Transverse colon (tissue), 4 donors: ENCODE measurements around the gene INO80B. TPM values are rescaled to one million over a fixed set of nuclear protein-coding genes. Genes with fewer than 3 reads are reported as not detected.
A peak's percentile ranks its signal among the peaks of the same experiment; 100 is the strongest.

Source experiments
- DNase-seq: peaks from one replicate; pipeline ENCODE4 v3.0.0-alpha.2; 2019
- H3K27ac ChIP-seq, 4 donors: fragments of 200-600 bp; sonication (generic); 2 replicates each; pipeline ENCODE4 v1.5.1; 2016 to 2018; ENCODE audit warnings: inconsistent platforms in 4 of 4
- H3K27me3 ChIP-seq: fragments of 200-600 bp; sonication (generic); 2 replicates; pipeline ENCODE4 v1.5.1; 2017; ENCODE audit warnings: inconsistent platforms
- H3K36me3 ChIP-seq, 4 donors: fragments of 200-600 bp; sonication (generic); 2 replicates each; pipeline ENCODE4 v1.5.1; 2017 to 2019; ENCODE audit warnings: inconsistent platforms in 4 of 4
- H3K4me1 ChIP-seq, 4 donors: fragments of 200-600 bp; sonication (generic); 2 replicates each; pipeline ENCODE4 v1.5.1; 2017 to 2020; ENCODE audit warnings: inconsistent platforms in 4 of 4
- H3K4me3 ChIP-seq, 4 donors: fragments of 200-600 bp; sonication (generic); 1 replicate in 1 of 4; 2 replicates in 3 of 4; pipeline versions ENCODE4 v1.5.1 to v1.6.1; 2017 to 2019; ENCODE audit warnings: inconsistent platforms in 4 of 4
- H3K9me3 ChIP-seq, 2 donors: fragments of 200-600 bp; sonication (generic); 2 replicates each; pipeline ENCODE4 v1.5.1; 2017 to 2019; ENCODE audit warnings: inconsistent platforms in 2 of 2
- CTCF ChIP-seq, 5 experiments: fragments of 200-600 bp in 3 of 5; fragments of 450-650 bp in 2 of 5; sonication (generic) in 3 of 5; IDR thresholded peaks; 1 replicate in 2 of 5; 2 replicates in 3 of 5; pipeline ENCODE4 v1.5.1; 2016 to 2017; ENCODE audit warnings: antibody characterized with exemption in 5 of 5, inconsistent platforms in 3 of 5, mild to moderate bottlenecking in 2 of 5, moderate library complexity in 1 of 5
- EP300 ChIP-seq: sonication (generic); formaldehyde crosslinking; IDR thresholded peaks from one replicate; pipeline ENCODE4 v1.6.1; 2017; ENCODE audit warnings: antibody characterized with exemption, low read depth
- POLR2A ChIP-seq: fragments of 450-650 bp; IDR thresholded peaks from one replicate; pipeline ENCODE4 v1.6.1; 2016; ENCODE audit warnings: antibody characterized with exemption, mild to moderate bottlenecking, moderate library complexity
- POLR2AphosphoS5 ChIP-seq, 3 donors: sonication (generic); formaldehyde crosslinking; IDR thresholded peaks; one replicate each; pipeline ENCODE4 v1.6.1; 2016; ENCODE audit warnings: antibody characterized with exemption in 3 of 3
- WGBS, 2 donors: methylation state at CpG; one replicate each; pipeline ENCODE4 v1.1.5; 2018; ENCODE audit warnings: low coverage in 1 of 2; 5-methylcytosine and 5-hydroxymethylcytosine counted together
- in situ Hi-C, 4 donors: fragments of 200-750 bp; cut with MboI; loops; one replicate each; pipeline versions ENCODE4 v1.15.0 to v1.15.1; 2017; ENCODE audit warnings: low sequenced_read_pairs in 3 of 4, low pct_ligation_motif_present in 1 of 4, low pct_unique_long_range_greater_than_20kb in 1 of 4
- intact Hi-C: fragments of 100-400 bp; cut with DNase I; formaldehyde crosslinking; loops from one replicate; pipeline ENCODE4 v1.15.1; 2023; ENCODE audit warnings: low total_unique reads
- total RNA-seq, 4 donors: library from RNA; depleted of rRNA; stranded (reverse); fragments of >200 nt; gene quantifications; one replicate each; pipeline ENCODE4 v1.1.0, GENCODE V29; 2016

The INO80B gene
- total RNA-seq, 4 donors from 2014 or later: 12.9 to 53.9 (median 34.5) TPM

DNA sequence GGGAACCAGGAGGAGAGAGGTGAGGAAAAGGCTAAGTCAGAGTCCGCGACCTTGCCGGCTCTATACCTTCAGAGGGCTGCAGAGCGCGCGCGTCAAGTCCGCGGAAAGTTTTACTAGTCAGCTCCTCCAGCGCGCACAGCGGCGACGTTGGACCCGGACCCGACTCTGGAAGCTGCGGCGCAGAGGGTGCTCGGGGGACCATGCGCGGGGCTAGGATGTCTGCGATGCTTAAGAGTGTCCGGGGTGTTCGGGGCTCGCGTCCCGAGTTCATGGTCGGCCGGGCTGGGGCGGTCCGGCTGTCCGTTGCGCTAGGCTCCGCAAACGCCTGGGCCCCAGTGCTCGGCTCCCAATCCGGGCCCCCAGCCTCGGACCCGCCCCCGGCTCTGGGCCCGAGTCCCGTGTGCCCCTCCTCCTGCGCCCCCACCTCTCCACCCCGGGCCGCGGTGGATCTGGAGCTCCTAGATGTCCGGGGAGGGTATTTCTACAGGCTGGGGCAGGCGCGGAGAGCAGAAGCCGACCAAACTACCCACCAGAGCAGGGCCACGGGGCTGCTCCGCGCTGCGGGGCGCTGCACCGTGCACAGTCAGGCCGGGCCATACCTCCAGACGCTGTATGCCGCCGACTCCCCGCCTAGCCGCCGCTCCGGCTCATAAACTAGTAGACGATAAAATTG is 44.5 kb downstream of the INO80B start, which contains the start of gene LBX2:
Gene LBX2, minus strand, starts transcription at position 337 of the 673 bp plus-strand sequence. Its CDS starts 66 bp downstream, at position 271.
- TF ChIP-seq POLR2A (no peak), CTCF (IDR thresholded peaks at IDR 0.05) (no peak), POLR2AphosphoS5 (IDR thresholded peaks at IDR 0.05) (no peak), EP300 (no peak)
- in situ Hi-C loops (loop anchor here in 2 of 4 donors (25.0 kb wide), 1 partner anchor 88 kb away; no protein-coding TSS in a partner anchor), intact Hi-C loops (no loop called here)
- peaks cover 19 to 50% (median 41%) of the 10 kb centered on the region in 4 donors for H3K4me1 ChIP-seq
- H3K4me3 ChIP-seq: peak within 1 kb of the TSS in 3 of 4 donors; percentile 11 to 50 (median 40)
- DNase-seq: no peak
- no peaks in the 10 kb centered on the region for H3K36me3 ChIP-seq
- 4 to 5% methylated on average over 4 to 49 of the region's 65 CpGs for WGBS, 2 donors
- no peak within 1 kb of the TSS for H3K27ac ChIP-seq
- no peaks in the 10 kb centered on the region for H3K9me3 ChIP-seq
- peaks cover 42% of the 10 kb centered on the region for H3K27me3 ChIP-seq

GRCh38 chr2:74499940-74500577 is 45.2 kb downstream of the INO80B start:
- no peaks in the 10 kb centered on the region for H3K36me3 ChIP-seq
- TF ChIP-seq EP300 (no peak), POLR2A (no peak), POLR2AphosphoS5 (IDR thresholded peaks at IDR 0.05) (no peak), CTCF (IDR thresholded peaks at IDR 0.05) (no peak)
- no peaks in the 10 kb centered on the region for H3K9me3 ChIP-seq
- H3K4me1 ChIP-seq: peaks cover 19 to 57% (median 45%) of the 10 kb centered on the region in 4 donors
- intact Hi-C loops: no loop called here
- 62 to 67% methylated on average over 1 to 14 of the region's 15 CpGs for WGBS, 2 donors
- in situ Hi-C loops: loop anchor here in 3 of 4 donors (5.0 to 25.0 kb wide), 2 partner anchors 77 to 87 kb away; no protein-coding TSS in a partner anchor
- no peak overlapping the region for H3K27ac ChIP-seq
- peak overlapping the region in 1 of 4 donors; percentile 50 for H3K4me3 ChIP-seq
- peaks cover 42% of the 10 kb centered on the region for H3K27me3 ChIP-seq
- no peak for DNase-seq

DNA sequence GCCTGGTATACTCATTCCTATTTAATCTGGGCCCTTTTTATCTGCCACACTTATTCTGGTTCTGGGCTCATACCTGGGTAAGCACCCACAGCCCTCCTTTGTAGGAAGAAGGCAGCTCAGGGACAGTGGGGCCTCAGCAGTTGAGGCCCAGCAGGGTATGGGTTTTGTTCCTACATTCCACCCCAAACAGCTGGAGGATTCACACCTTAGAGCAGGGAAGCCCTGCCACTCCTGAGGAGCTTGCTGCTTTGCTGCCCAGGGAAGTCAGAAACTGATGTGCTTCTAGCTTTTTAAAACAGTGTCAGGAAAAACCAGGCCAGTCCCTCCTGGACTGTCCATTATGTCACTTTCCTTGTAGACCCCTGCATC is 45.7 kb downstream of the INO80B start:
- in situ Hi-C loops (loop anchor here in 1 of 4 donors (5.0 kb wide), 1 partner anchor 77 kb away; no protein-coding TSS in a partner anchor), intact Hi-C loops (no loop called here)
- DNase-seq: no peak
- H3K4me1 ChIP-seq: peaks cover 19 to 62% (median 47%) of the 10 kb centered on the region in 4 donors
- no peaks in the 10 kb centered on the region for H3K9me3 ChIP-seq
- H3K36me3 ChIP-seq: no peaks in the 10 kb centered on the region
- H3K27ac ChIP-seq: no peak overlapping the region
- TF ChIP-seq POLR2A (no peak), EP300 (no peak), POLR2AphosphoS5 (IDR thresholded peaks at IDR 0.05) (no peak), CTCF (IDR thresholded peaks at IDR 0.05) (no peak)
- H3K27me3 ChIP-seq: peaks cover 42% of the 10 kb centered on the region
- H3K4me3 ChIP-seq: no peak overlapping the region

GRCh38 chr2:74501335-74502071 is 46.6 kb downstream of the INO80B start:
- no peak overlapping the region for H3K27ac ChIP-seq
- H3K4me3 ChIP-seq: peak overlapping the region in 1 of 4 donors; percentile 54

More at GRCh38 chr2:74501335-74502071, 46.6 kb downstream of the INO80B start:
- intact Hi-C loops: no loop called here
- H3K9me3 ChIP-seq: no peaks in the 10 kb centered on the region
- H3K27me3 ChIP-seq: peaks cover 42% of the 10 kb centered on the region
- peaks cover 27 to 71% (median 57%) of the 10 kb centered on the region in 4 donors for H3K4me1 ChIP-seq
- H3K36me3 ChIP-seq: no peaks in the 10 kb centered on the region
- in situ Hi-C loops: loop anchor here in 1 of 4 donors (5.0 kb wide), 1 partner anchor 76 kb away; no protein-coding TSS in a partner anchor
- no peak for DNase-seq
- TF ChIP-seq EP300 (no peak), POLR2A (no peak), POLR2AphosphoS5 (IDR thresholded peaks at IDR 0.05) (no peak)
- WGBS, 2 donors: 84 to 91% methylated on average over 6 to 18 of the region's 18 CpGs
